Loucy (cell line): ENCODE measurements around the gene NEDD4L.

Experiments used
- H2AFZ ChIP-seq: fragments of 200-600 bp; sonication (generic); 2 replicates; pipeline ENCODE4 v1.6.0; 2016; ENCODE audit warnings: antibody characterized with exemption, mild to moderate bottlenecking, low read length, moderate library complexity
- H3F3A ChIP-seq: fragments of 200-600 bp; 2 replicates; pipeline ENCODE4 v1.6.0; 2016; ENCODE audit warnings: antibody characterized with exemption, low read depth, mild to moderate bottlenecking
- H3K27me3 ChIP-seq: fragments of 200-600 bp; sonication (generic); 2 replicates; pipeline ENCODE4 v1.6.1; 2014; ENCODE audit warnings: low read length, mild to moderate bottlenecking; ENCODE audit not compliant: insufficient read depth, poor library complexity, severe bottlenecking
- H3K36me3 ChIP-seq: fragments of 200-600 bp; sonication (generic); 2 replicates; pipeline ENCODE4 v1.6.1; 2016; ENCODE audit warnings: low read length; ENCODE audit not compliant: insufficient read depth
- H3K4me1 ChIP-seq: fragments of 200-600 bp; sonication (generic); 2 replicates; pipeline ENCODE4 v1.5.1; 2014; ENCODE audit warnings: low read length, mild to moderate bottlenecking; ENCODE audit not compliant: insufficient read depth, poor library complexity, severe bottlenecking
- H3K4me2 ChIP-seq: fragments of 200-600 bp; sonication (generic); 2 replicates; pipeline ENCODE4 v1.6.0; 2014; ENCODE audit warnings: antibody characterized with exemption, low read length, low read depth, mild to moderate bottlenecking; ENCODE audit not compliant: poor library complexity, severe bottlenecking
- H3K4me3 ChIP-seq: fragments of 200-600 bp; sonication (generic); 2 replicates; pipeline ENCODE4 v1.5.1; 2014; ENCODE audit warnings: low read length, mild to moderate bottlenecking, mixed read lengths; ENCODE audit not compliant: poor library complexity, severe bottlenecking
- H3K79me2 ChIP-seq: fragments of 200-600 bp; sonication (generic); 2 replicates; pipeline ENCODE4 v1.6.1; 2014; ENCODE audit warnings: low read length; ENCODE audit not compliant: insufficient read depth
- H3K9ac ChIP-seq: fragments of 200-600 bp; sonication (generic); 2 replicates; pipeline ENCODE4 v1.6.0; 2014; ENCODE audit warnings: mild to moderate bottlenecking, low read depth, low read length, moderate library complexity; ENCODE audit not compliant: poor library complexity, severe bottlenecking
- H3K9me2 ChIP-seq: fragments of 200-600 bp; sonication (generic); replicated peaks from 2 replicates; pipeline ENCODE4 v1.6.1; 2016; ENCODE audit warnings: low read depth, low read length, mixed read lengths
- H3K9me3 ChIP-seq: fragments of 200-600 bp; sonication (generic); 2 replicates; pipeline ENCODE4 v1.6.1; 2014; ENCODE audit warnings: mild to moderate bottlenecking, antibody characterized with exemption, low read length, low read depth; ENCODE audit not compliant: insufficient read depth
- H4K20me1 ChIP-seq: fragments of 200-600 bp; sonication (generic); 2 replicates; pipeline ENCODE4 v1.6.0; 2014; ENCODE audit warnings: antibody characterized with exemption, low read length, mild to moderate bottlenecking; ENCODE audit not compliant: insufficient read depth, poor library complexity, severe bottlenecking
- EZH2phosphoT487 ChIP-seq: fragments of 200-600 bp; IDR thresholded peaks from 2 replicates; pipeline ENCODE4 v1.6.1; 2018; ENCODE audit warnings: antibody characterized with exemption, mild to moderate bottlenecking, moderate library complexity, borderline replicate concordance
- TF ChIP-seq, protein P1 (sequence below): fragments of 200-600 bp; sonication (generic); conservative IDR thresholded peaks from 2 replicates; pipeline ENCODE4 v1.5.1; 2014; ENCODE audit warnings: mild to moderate bottlenecking, antibody characterized with exemption, low read length

NEDD4L gene

GRCh38 chr18:58373481-58373880 is 329.5 kb downstream of the NEDD4L start:
- Histone ChIP-seq H3K4me2 (no peak overlapping the region), H3K79me2 (no peaks in the 10 kb centered on the region), H3K9me3 (no peaks in the 10 kb centered on the region), H2AFZ (no peak overlapping the region), H3K9me2 (no peaks in the 10 kb centered on the region), H3K4me1 (no peaks in the 10 kb centered on the region), H4K20me1 (no peaks in the 10 kb centered on the region), H3K9ac (no peak overlapping the region), H3K36me3 (no peaks in the 10 kb centered on the region; the same call in 1 of the 2 replicates), H3K27me3 (no peaks in the 10 kb centered on the region), H3K4me3 (no peak overlapping the region), H3F3A (no peaks in the 10 kb centered on the region)
- TF ChIP-seq, protein P1, sequence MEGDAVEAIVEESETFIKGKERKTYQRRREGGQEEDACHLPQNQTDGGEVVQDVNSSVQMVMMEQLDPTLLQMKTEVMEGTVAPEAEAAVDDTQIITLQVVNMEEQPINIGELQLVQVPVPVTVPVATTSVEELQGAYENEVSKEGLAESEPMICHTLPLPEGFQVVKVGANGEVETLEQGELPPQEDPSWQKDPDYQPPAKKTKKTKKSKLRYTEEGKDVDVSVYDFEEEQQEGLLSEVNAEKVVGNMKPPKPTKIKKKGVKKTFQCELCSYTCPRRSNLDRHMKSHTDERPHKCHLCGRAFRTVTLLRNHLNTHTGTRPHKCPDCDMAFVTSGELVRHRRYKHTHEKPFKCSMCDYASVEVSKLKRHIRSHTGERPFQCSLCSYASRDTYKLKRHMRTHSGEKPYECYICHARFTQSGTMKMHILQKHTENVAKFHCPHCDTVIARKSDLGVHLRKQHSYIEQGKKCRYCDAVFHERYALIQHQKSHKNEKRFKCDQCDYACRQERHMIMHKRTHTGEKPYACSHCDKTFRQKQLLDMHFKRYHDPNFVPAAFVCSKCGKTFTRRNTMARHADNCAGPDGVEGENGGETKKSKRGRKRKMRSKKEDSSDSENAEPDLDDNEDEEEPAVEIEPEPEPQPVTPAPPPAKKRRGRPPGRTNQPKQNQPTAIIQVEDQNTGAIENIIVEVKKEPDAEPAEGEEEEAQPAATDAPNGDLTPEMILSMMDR, result no peak
- TF ChIP-seq EZH2phosphoT487, result no peak

DNA sequence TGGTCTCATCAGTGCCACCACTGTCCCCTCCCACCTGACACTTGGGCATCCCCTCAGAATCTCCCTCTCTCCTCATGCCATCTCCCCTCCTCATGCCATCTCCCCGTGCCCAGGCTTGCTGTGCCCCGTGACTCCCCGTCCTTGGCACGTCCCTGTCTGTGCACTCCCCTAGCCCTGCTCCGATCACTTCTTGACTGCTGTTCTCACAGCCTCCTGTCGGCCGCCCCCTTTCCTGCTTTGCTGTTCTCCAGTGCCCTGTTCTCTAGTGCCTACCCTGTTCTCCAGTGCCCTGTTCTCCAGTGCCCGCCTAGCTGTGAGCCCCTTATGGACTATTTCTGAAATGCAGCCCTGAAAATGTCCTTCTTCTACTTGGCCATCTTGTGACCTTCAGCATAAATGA is 331.0 kb downstream of the NEDD4L start:
- no peaks in the 10 kb centered on the region; the same call in 1 of the 2 replicates for H3K36me3 ChIP-seq
- H3K4me1 ChIP-seq, result no peaks in the 10 kb centered on the region
- no peak for TF ChIP-seq EZH2phosphoT487
- TF ChIP-seq, protein P1, result no peak
- no peak overlapping the region for H2AFZ ChIP-seq
- H3K9me3 ChIP-seq, result no peaks in the 10 kb centered on the region
- H3K9me2 ChIP-seq, result no peaks in the 10 kb centered on the region
- no peaks in the 10 kb centered on the region for H3K79me2 ChIP-seq
- H3K27me3 ChIP-seq, result no peaks in the 10 kb centered on the region
- H3K4me2 ChIP-seq, result no peak overlapping the region
- H3F3A ChIP-seq, result no peaks in the 10 kb centered on the region
- H4K20me1 ChIP-seq, result no peaks in the 10 kb centered on the region
- H3K4me3 ChIP-seq, result no peak overlapping the region
- H3K9ac ChIP-seq, result no peak overlapping the region

DNA sequence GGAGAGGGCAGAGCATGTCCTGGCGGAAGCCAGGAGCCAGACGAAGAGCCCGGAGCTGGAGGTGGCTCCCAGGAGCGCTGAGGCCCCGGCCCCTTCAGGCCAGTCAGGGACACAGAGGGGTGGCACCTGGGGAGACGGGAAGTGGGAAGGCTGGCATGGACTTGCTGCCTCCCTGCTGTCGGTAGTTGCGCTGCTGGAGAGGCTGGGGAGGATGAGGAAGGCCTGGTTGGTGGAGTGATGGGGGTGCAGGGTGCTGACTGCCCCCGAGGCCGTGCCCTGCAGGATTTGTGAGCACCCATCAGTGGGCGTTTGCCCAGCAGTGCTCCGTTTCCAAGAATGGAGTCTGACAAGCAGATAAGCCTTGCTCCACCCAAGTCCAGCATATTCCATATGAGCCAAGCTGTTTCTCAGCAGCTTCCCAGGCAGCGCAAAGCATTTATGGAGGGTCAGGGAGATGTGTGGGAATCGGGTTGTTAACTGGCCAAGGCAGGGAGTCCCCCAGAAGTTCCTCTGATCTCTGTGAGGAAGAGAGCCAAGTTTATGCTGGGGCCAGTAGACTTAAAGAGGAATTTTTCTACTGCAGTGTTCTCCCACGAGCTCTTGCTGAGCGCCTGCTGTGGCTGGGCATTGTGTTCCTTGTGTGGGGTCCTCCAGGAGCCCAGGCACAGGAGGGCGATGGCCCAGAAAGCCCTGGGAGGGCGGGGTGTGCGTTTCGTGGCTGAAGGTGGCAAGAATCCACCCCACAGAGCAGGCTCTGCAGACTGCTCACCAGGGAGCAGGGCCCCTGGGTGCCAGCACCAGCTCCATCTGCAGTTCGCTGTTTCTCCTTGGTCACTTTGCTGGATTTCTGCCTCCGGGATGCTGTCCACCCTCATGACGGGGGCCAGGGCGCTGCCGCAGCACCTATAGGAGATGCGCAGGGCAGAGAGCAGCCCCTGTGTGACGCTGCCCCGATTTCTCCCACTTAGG is 334.7 kb downstream of the NEDD4L start:
- Histone ChIP-seq H3K4me1 (no peaks in the 10 kb centered on the region), H3K9me2 (no peaks in the 10 kb centered on the region), H3K27me3 (no peaks in the 10 kb centered on the region), H3F3A (no peaks in the 10 kb centered on the region), H3K9ac (no peak overlapping the region), H3K36me3 (peaks cover 5% of the 10 kb centered on the region; the same call in 1 of the 2 replicates), H3K4me2 (no peak overlapping the region), H2AFZ (no peak overlapping the region), H4K20me1 (no peaks in the 10 kb centered on the region), H3K9me3 (no peaks in the 10 kb centered on the region), H3K4me3 (no peak overlapping the region), H3K79me2 (no peaks in the 10 kb centered on the region)
- no peak for TF ChIP-seq EZH2phosphoT487
- TF ChIP-seq, protein P1, result no peak
